Measurements from ENCODE around the gene TRHDE. TPM values are rescaled to one million over a fixed set of nuclear protein-coding genes. Genes with fewer than 3 reads are reported as not detected.

Gene TRHDE
- total and polyA plus RNA-seq, 9 of the 15 experiments (the other 6 are each of a cell fraction or from before 2014, with no cell fraction given), result 0.03 to 0.29 (median 0.09) TPM

- no TSS peak for BruUV-seq (replicated peaks)
- TF ChIP-seq PHTF2 (CRISPR knock-in tag; IDR thresholded peaks at IDR 0.05) (no peak), ZFP36 (IDR thresholded peaks at IDR 0.05; ENCODE audit: low read depth, low read length, partially characterized antibody) (peak; percentile 43), PCBP1 (IDR thresholded peaks at IDR 0.05; ENCODE audit: low read depth, low read length, poor library complexity, severe bottlenecking) (no peak), MTA3 (IDR thresholded peaks at IDR 0.05; ENCODE audit: borderline replicate concordance) (no peak), TSC22D4 (tag; IDR thresholded peaks at IDR 0.05) (no peak), SNIP1 (IDR thresholded peaks at IDR 0.05; ENCODE audit: low read depth) (no peak)
- H4K20me1 ChIP-seq (replicated peaks; ENCODE audit: control insufficient read depth, insufficient read depth, low read length), result no peaks in the 10 kb centered on the region
- in situ Hi-C loops (cut with MboI), result no loop called here
- H3K79me2 ChIP-seq (ENCODE audit: control insufficient read depth, insufficient read depth, low read length), result no peaks in the 10 kb centered on the region
- no peak overlapping the region for H3K4me2 ChIP-seq (ENCODE audit: insufficient read depth, low read length)
- H3K27ac ChIP-seq (ENCODE audit: extremely low read depth, low read depth, low read length), result no peak overlapping the region
- no peak overlapping the region for H3K4me3 ChIP-seq
- H3K27me3 ChIP-seq (ENCODE audit: control insufficient read depth in 2 of 2, insufficient read depth in 2 of 2, low read length in 2 of 2), result no peaks in the 10 kb centered on the region
- DNase-seq (ENCODE audit: extremely low read depth in 1 of 4, low spot score in 3 of 4) (no peak), FAIRE-seq (no peak), ATAC-seq (no peak)
- H3K9me3 ChIP-seq (replicated peaks; ENCODE audit: control insufficient read depth, insufficient read depth, low read depth, low read length), result no peaks in the 10 kb centered on the region
- ChIA-PET POLR2A (no interaction called here), CTCF (ENCODE audit: low intra/inter-chr PET ratio) (no interaction called here)
- H3K36me3 ChIP-seq (ENCODE audit: control insufficient read depth, insufficient read depth, low read length), result no peaks in the 10 kb centered on the region
- no peak overlapping the region for H3K9ac ChIP-seq (ENCODE audit: insufficient read depth in 1 of 2, low read depth in 2 of 2, low read length in 2 of 2)
- H3K9me1 ChIP-seq (ENCODE audit: control insufficient read depth, insufficient read depth, low read length), result no peaks in the 10 kb centered on the region
- no peak overlapping the region for H2AFZ ChIP-seq (ENCODE audit: low read depth, low read length)
- intact Hi-C loops (cut with micrococcal nuclease), result no loop called here
- WGBS (ENCODE audit: insufficient coverage, low coverage, missing lambda C conversion rate), result 0% methylated on average over 2 of the region's 2 CpGs
- no peaks in the 10 kb centered on the region for H3K4me1 ChIP-seq (replicated peaks in 1 of 2; ENCODE audit: control insufficient read depth in 2 of 2, insufficient read depth in 2 of 2, low read length in 2 of 2)
Measured at GRCh38 chr12:72453550-72453949, 181.4 kb downstream of the TRHDE start.

GRCh38 chr12:72464471-72464870 lies 192.3 kb downstream of the TRHDE start:
- Histone ChIP-seq H3K9me3 (replicated peaks; ENCODE audit: control insufficient read depth, insufficient read depth, low read depth, low read length) (no peaks in the 10 kb centered on the region), H3K9me1 (ENCODE audit: control insufficient read depth, insufficient read depth, low read length) (no peaks in the 10 kb centered on the region), H3K79me2 (ENCODE audit: control insufficient read depth, insufficient read depth, low read length) (no peaks in the 10 kb centered on the region), H3K4me1 (replicated peaks in 1 of 2; ENCODE audit: control insufficient read depth in 2 of 2, insufficient read depth in 2 of 2, low read length in 2 of 2) (no peaks in the 10 kb centered on the region), H3K4me3 (no peak overlapping the region), H3K36me3 (ENCODE audit: control insufficient read depth, insufficient read depth, low read length) (no peaks in the 10 kb centered on the region), H3K27ac (ENCODE audit: extremely low read depth, low read depth, low read length) (no peak overlapping the region), H3K27me3 (ENCODE audit: control insufficient read depth in 2 of 2, insufficient read depth in 2 of 2, low read length in 2 of 2) (no peaks in the 10 kb centered on the region), H2AFZ (ENCODE audit: low read depth, low read length) (no peak overlapping the region), H3K4me2 (ENCODE audit: insufficient read depth, low read length) (no peak overlapping the region), H3K9ac (ENCODE audit: insufficient read depth in 1 of 2, low read depth in 2 of 2, low read length in 2 of 2) (no peak overlapping the region), H4K20me1 (replicated peaks; ENCODE audit: control insufficient read depth, insufficient read depth, low read length) (no peaks in the 10 kb centered on the region)
- DNase-seq (ENCODE audit: extremely low read depth in 1 of 4, low spot score in 3 of 4), result no peak
- CTCF ChIA-PET (ENCODE audit: low intra/inter-chr PET ratio), result no interaction called here
- in situ Hi-C loops (cut with MboI) (no loop called here), intact Hi-C loops (cut with micrococcal nuclease) (no loop called here)
- POLR2A ChIA-PET, result no interaction called here
- FAIRE-seq, result no peak
- no peak for ATAC-seq
- no TSS peak for BruUV-seq (replicated peaks)
- TF ChIP-seq ZNF280B (CRISPR knock-in tag; IDR thresholded peaks at IDR 0.05) (no peak), ZNF134 (CRISPR knock-in tag; conservative IDR thresholded peaks at IDR 0.05) (no peak), SAFB2 (IDR thresholded peaks at IDR 0.05; ENCODE audit: borderline replicate concordance, low read depth, low read length, severe bottlenecking) (no peak), PURB (CRISPR knock-in tag; IDR thresholded peaks at IDR 0.05; ENCODE audit: low read depth) (no peak), STAT5B (CRISPR knock-in tag; IDR thresholded peaks at IDR 0.05) (no peak), SETDB1 (IDR thresholded peaks at IDR 0.05; ENCODE audit: low read length) (no peak), ZBTB33 (CRISPR knock-in tag; IDR thresholded peaks at IDR 0.05) (no peak), YY1 (IDR thresholded peaks at IDR 0.05; ENCODE audit: borderline replicate concordance in 1 of 3, control insufficient read depth in 1 of 3, extremely low read depth in 1 of 3, insufficient read depth in 3 of 3, insufficient read length in 1 of 3, insufficient replicate concordance in 2 of 3, low read depth in 1 of 3, low read length in 2 of 3) (no peak), SOX6 (IDR thresholded peaks at IDR 0.05) (no peak)
